ENCODE data around the gene CAMKK1.
"Not testable (repeated sequence)": the region's sequence is repeated elsewhere in the genome, so short reads cannot be mapped to it uniquely, and the experiment has no call there.

CAMKK1 gene

DNA sequence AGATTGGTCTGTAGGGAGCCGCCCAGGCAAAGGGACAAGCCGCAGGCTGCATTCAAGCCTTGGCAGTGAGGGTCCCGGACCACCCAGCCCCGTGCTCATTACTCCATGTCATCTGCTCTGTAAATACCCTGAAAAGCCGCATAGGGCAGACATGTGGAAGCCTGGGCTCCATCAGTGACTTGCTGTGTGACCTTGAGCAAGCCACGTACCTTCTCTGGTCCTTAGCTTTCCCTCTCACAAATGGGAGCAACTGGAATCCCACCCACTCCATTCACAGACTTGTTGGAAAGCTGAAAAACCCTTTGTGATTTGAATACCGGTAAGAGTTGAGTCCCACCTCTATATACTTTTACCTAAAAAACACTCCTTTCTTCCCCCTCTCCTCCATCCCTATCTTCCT lies 11.9 kb downstream of the CAMKK1 start:
- no peak for DNase-seq (ENCODE audit: low read depth in 2 of 3, low spot score in 1 of 3)

GRCh38 chr17:3879591-3880417 lies 13.0 kb downstream of the CAMKK1 start:
- no peak for DNase-seq (ENCODE audit: low read depth in 2 of 3, low spot score in 1 of 3)

DNA sequence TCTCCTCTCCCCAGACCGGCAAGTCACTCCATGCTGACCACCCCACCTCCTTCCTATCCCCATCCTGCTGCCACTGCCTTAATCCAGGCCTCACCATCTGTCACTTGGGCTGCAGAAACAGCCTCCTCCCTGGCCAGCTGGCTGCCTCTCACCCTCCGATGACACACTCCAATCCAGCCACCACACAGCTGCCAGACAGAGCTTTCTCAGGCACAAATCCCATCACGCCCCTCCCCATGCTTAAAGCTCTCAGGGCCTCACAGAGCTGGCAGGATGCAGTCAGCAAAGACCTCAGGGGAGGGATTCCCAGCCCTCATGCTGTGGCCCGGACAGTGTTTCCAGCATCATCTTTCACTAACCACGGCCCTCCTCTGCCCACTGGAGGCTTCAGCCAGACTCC lies 13.7 kb downstream of the CAMKK1 start:
- DNase-seq (ENCODE audit: low read depth in 2 of 3, low spot score in 1 of 3) = no peak

DNA sequence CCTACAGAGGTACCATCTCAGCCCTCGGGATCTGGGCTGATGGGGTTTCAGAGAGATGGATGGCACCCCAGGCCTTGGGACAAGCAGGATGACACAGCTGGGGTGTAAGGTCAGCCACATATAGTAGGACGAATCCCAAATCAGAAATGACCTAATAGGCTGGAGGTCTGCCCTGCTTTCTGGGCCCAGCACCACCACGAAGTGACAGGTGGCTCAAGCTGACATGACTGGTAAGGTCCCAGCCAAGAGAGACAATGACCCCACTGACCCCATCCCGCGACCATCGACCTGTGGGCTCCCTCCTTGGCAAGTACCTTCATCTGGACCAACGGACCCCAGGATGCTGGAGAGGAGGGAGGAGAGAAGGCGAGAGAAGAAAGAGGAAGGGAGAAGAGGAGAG lies 15.6 kb downstream of the CAMKK1 start:
- DNase-seq (ENCODE audit: low read depth in 2 of 3, low spot score in 1 of 3) = no peak

DNA sequence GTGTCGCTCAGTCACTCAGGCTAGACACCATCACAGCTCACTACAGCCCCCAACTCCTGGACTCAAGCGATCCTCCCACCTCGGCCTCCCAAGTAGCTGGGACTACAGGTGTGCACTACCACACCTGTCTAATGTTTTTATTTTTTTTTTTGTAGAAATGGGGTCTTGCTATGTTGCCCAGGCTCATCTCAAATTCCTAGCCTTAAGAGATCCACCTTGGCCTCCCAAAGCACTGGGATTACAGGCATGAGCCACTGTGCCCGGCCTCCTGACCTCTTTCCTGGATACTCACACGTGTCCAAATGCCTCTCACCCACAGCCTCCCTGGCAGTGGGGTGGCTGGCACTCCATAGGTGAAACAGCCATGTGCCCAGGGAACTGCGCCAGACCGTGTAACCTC lies 17.5 kb downstream of the CAMKK1 start:
- no peak for DNase-seq (ENCODE audit: low read depth in 2 of 3, low spot score in 1 of 3)

- no peak for DNase-seq (ENCODE audit: low read depth in 2 of 3, low spot score in 1 of 3)
Observed at GRCh38 chr17:3873862-3874261, 19.0 kb downstream of the CAMKK1 start.

- DNase-seq (ENCODE audit: low read depth in 2 of 3, low spot score in 1 of 3) = no peak
Observed at GRCh38 chr17:3870871-3871306, 22.0 kb downstream of the CAMKK1 start.

DNA sequence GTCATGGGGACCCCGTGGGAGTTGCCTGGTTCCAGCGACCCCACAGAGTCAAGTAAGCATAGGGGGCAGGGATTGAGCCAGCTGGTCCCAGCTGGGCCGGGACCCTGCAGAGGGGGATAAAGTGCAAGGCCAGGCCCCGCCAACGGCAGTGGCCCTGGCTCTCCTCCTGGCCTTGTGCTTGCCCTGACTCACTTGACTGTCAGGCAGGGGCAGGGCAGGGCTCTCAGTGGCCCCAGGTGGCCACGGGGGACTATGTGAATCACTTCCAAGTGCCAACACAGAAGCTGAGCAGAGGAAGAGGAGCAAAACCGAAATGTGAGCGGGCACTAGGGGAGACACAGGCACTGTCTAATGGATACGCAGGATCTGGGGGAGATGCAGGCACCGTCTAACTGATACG lies 25.2 kb downstream of the CAMKK1 start:
- DNase-seq (ENCODE audit: low read depth in 2 of 3, low spot score in 1 of 3) = no peak

GRCh38 chr17:3867106-3867505 lies 25.7 kb downstream of the CAMKK1 start:
- DNase-seq (ENCODE audit: low read depth in 2 of 3, low spot score in 1 of 3) = no peak

- no peak for DNase-seq (ENCODE audit: low read depth in 2 of 3, low spot score in 1 of 3)
Observed at GRCh38 chr17:3866276-3866675, 26.6 kb downstream of the CAMKK1 start.

GRCh38 chr17:3865176-3865575 lies 27.7 kb downstream of the CAMKK1 start:
- no peak for DNase-seq (ENCODE audit: low read depth in 2 of 3, low spot score in 1 of 3)

DNA sequence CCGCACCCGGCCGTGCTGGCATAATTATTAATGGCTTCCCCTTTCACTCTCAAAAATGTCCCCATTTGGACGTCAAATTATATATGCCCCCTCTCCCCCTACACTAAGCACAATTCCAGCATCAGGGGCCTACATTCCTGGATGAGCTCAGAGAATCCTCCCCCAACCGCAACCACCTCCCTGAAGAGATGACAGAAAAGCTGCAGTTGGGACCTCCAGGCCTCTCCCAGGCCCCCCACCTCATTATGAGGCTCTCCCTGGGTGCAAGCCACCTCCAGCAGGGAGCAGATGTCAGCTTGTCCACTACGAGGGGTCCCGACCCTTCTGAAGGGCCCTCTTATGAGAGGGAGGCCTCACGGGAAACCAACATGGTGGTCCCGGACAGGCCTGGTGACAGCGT lies 28.3 kb downstream of the CAMKK1 start:
- DNase-seq (ENCODE audit: low read depth in 2 of 3, low spot score in 1 of 3) = no peak

DNA sequence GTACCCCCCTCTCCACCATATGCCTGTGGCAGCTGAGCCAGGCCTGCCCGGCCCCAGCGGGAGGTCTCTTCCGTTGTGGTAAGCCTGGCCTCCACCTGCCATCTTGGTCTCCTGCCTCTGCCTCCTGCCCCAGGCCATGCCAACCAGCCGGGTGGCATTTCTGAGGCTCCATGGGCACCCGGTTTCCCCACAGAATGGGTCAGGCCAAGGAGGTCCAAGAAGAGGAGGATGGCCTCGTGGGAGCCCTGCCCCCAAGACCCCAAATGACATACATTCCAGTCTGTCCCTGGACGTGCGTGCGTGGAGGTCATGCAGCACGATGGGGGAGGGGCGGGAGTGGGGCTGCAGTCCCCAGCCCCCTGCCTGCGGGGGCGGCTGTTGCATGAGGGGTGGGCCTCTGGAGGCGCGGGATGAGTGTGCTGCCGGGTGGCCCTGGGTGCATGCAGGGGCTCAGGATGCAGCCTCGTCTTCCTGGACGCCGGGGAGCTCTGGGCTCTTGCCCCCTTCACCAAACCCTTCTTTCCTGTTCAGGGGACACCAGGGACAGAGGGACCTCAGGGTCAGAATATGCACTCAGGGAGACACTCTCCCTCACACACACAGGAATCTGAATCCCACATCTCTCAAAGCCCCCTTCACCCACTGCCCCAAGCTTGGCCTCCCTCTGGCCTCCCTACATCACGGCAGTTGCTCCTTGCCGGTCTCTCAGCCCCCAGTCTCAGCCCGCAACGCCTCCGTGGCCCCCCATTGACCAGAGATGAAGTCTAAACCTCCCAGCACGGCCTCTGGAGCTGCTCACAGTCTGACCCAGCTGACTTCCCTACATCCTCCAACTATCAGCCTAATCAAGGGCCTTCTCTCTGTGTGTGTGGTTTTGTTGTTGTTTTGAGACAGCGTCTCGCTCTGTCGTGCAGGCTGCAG lies 30.8 kb downstream of the CAMKK1 start:
- DNase-seq (ENCODE audit: low read depth in 2 of 3, low spot score in 1 of 3) = no peak

- DNase-seq (ENCODE audit: low read depth in 2 of 3, low spot score in 1 of 3) = no peak
Observed at GRCh38 chr17:3860939-3861700, 31.7 kb downstream of the CAMKK1 start.

- DNase-seq (ENCODE audit: low read depth in 2 of 3, low spot score in 1 of 3) = no peak
Observed at GRCh38 chr17:3859940-3860339, 32.9 kb downstream of the CAMKK1 start.

GRCh38 chr17:3857261-3858105 lies 35.4 kb downstream of the CAMKK1 start:
- DNase-seq (ENCODE audit: low read depth in 2 of 3, low spot score in 1 of 3) = no peak

DNA sequence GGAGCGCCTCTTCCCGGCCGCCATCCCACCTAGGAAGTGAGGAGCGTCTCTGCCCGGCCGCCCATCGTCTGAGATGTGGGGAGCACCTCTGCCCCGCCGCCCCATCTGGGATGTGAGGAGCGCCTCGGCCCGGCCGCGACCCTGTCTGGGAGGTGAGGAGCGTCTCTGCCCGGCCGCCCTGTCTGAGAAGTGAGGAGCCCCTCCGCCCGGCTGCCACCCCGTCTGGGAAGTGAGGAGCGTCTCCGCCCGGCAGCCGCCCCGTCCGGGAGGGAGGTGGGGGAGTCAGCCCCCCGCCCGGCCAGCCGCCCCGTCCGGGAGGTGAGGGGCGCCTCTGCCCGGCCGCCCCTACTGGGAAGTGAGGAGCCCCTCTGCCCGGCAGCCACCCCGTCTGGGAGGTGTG lies 38.6 kb downstream of the CAMKK1 start:
- DNase-seq (ENCODE audit: low read depth in 2 of 3, low spot score in 1 of 3) = not testable (repeated sequence)

GRCh38 chr17:3852561-3852960 lies 40.3 kb downstream of the CAMKK1 start:
- DNase-seq (ENCODE audit: low read depth in 2 of 3, low spot score in 1 of 3) = no peak

GRCh38 chr17:3851461-3852100 lies 41.3 kb downstream of the CAMKK1 start:
- no peak for DNase-seq (ENCODE audit: low read depth in 2 of 3, low spot score in 1 of 3)

DNA sequence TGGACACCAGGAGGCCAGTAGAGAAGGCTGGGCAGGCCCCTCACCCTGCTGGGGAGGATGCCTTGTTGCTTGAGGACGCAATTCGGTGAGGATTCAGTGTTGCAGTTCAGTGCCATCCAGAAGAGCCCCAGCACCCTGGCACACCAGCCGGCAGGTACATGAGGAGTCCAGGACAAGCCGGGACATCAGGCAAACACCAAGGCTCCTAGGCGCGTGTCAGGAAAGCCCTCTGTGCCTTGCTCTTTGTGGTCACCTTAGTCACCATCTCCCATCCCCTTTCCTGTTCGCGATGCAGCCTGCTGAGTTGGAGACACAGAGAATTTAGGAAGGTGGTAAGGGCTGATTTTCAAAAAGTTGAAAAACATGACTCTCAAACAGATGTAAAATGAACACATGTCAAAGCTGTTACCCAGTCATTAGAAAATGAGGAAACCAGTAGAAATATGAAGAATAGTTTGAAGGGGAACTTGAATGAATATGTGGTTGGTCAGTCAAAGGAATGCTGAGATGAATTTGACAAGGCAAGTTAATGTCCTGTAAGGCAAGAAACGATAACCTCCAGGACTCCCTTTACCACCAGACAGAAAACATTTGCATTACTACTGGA lies 44.5 kb downstream of the CAMKK1 start:
- no peak for DNase-seq (ENCODE audit: low read depth in 2 of 3, low spot score in 1 of 3)

All from stimulated activated CD4-positive, alpha-beta T cell treated with anti-CD3 and anti-CD28 coated beads, Interleukin-12 subunit alpha, Interleukin-12 subunit beta, amount 100 ng/mL, for 48 hours (primary cell).